GM19328 (cell line): Measurements from ENCODE around the gene USF3.

ENCODE experiments used
- ATAC-seq: cut with Tn5 transposase; IDR thresholded peaks from one replicate; pipeline ENCODE4 v1.9.1; 2021; ENCODE audit warnings: mild to moderate bottlenecking, moderate library complexity; ENCODE audit not compliant: unreplicated experiment

Gene USF3

GRCh38 chr3:113698956-113699355 is 2.5 kb upstream of the USF3 start:
- ATAC-seq = no peak

DNA sequence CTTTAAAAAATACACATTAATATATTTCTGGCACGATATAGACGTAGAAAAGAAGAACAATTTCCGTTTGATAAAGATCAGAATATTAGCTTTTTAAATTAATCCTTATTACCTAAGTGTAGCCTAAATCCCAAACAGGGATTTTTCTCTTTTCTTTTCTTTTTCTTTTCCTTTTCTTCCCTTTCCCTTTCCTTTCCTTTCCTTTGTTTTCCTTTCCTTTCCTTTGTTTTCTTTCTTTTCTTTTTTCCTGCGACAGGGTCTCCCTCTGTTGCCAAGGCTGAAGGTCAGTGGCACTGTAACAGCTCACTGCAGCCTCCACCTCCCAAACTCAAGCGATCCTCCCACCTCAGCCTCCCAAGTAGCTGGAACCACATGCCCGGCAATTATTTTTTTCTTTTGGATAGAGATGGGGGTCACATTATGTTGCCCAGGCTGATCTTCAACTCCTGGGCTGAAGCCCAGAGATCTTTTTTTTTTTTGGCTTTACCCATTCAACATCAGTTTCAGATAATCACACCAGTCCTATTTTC is 1.8 kb upstream of the USF3 start:
- no peak for ATAC-seq

- ATAC-seq = no peak
Measured at GRCh38 chr3:113697500-113698090, 1.2 kb upstream of the USF3 start.

GRCh38 chr3:113696658-113697499 is 437 bp upstream of the USF3 start:
- ATAC-seq = peak; percentile 92

- ATAC-seq = no peak
Measured at GRCh38 chr3:113695431-113695785, 1.0 kb downstream of the USF3 start.

GRCh38 chr3:113690482-113690881 is 6.0 kb downstream of the USF3 start:
- no peak for ATAC-seq

GRCh38 chr3:113685956-113686721 is 10.3 kb downstream of the USF3 start:
- ATAC-seq = no peak

DNA sequence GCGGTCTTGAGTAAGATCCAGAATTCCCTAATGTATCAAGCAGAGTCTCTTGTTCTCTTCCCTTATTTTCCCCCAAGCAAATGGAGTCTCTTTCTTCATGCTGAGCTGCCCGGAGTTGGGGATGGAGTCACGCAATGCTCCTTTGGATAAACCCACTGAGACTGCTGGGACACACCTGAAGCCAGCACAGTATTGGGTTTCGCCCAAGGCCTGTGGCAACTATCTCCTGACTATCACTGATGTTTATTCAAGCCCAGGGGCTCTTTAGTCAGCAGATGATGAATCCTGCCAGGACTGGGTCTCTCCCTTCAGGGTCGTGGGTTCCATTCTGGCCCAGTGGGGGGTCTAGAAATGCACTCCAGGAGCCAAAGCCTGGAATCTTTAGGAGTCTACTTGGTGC is 11.3 kb downstream of the USF3 start:
- no peak for ATAC-seq

DNA sequence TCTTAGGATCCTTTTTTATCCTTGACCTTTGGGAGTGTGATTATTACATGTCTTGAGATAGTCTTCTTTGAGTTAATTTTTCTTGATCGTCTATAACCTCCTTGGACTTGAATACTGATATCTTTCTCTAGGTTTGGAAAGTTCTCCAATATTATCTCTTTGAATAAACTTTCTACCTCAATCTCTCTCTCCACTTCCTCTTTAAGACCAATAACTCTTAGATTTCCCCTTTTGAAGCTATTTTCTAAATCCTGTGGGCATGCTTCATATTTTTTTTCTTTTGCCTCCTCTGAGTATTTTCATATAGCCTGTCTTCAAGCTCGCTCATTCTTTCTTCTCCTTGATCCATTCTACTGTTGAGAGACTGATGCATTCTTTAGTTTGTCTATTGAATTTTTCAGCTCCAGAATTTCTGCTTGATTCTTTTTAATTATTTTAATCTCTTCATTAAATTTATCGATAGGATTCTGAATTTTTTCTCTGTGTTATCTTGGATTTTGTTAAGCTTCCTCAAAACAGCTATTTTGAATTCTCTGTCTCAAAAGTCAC is 12.1 kb downstream of the USF3 start:
- ATAC-seq = no peak

- no peak for ATAC-seq
Measured at GRCh38 chr3:113678773-113679172, 17.7 kb downstream of the USF3 start.

DNA sequence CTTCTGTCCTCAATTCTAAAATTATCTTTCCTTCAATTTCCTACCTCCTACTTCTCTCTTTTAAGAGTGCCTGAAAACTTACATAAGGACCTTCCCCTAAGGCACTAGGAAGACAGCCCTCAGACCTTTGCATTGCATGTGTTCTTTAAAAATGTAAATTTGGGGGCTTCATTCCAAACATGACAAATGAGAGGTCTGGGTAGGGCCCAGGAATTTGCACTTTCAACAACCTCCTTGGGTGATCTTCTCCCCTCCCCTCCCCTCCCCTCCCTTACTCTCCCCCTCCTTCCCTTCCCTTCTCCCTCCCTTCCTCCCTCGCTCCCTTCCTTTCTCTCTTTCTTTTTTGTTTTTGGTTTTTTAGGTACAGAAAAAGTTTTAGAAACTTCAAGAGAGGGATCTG is 18.7 kb downstream of the USF3 start:
- ATAC-seq = no peak

- ATAC-seq = no peak
Measured at GRCh38 chr3:113676261-113676660, 20.2 kb downstream of the USF3 start.

DNA sequence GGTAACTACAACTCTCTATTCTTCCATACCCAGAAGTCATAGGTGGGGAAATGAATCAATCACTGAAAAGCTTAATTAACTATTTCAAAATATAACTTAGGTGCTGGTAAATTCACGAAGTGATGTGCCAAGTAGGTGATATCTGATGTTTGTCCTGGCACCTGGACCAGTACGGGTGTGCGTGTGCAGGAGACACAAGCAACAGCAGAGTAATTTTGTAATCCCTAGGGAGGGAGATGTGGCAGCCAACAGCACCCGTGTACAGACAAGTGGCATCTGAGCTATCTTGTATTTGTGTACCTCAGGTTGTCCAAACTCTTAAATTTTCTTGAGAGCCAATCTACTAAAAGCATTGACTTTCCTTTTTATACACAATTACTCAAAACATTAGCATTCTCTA is 22.8 kb downstream of the USF3 start:
- ATAC-seq = no peak

DNA sequence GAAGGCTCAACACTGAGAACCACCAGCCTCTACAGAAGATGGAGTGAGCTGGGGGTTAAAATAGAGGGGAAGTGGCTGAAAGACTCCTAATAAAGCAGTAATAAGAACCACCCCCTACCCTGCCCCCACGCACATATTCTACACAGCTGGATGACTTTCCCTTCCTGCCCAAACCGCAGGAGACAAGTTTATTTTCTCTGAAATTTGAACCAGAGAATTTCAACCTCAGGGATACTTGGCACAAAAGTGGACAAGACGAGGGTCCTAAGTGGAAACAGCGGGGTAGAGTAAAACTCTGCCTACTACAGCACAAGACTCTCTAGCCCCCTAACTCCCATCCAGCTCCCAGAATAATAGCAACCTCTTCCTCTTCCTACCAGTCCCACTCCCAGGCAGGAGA is 28.4 kb downstream of the USF3 start:
- ATAC-seq = no peak

GRCh38 chr3:113664523-113665094 is 31.8 kb downstream of the USF3 start:
- ATAC-seq = no peak

- no peak for ATAC-seq
Measured at GRCh38 chr3:113663761-113664160, 32.7 kb downstream of the USF3 start.

GRCh38 chr3:113663324-113663750 is 33.1 kb downstream of the USF3 start:
- no peak for ATAC-seq

GRCh38 chr3:113662824-113663223 is 33.6 kb downstream of the USF3 start:
- ATAC-seq = no peak

GRCh38 chr3:113660896-113661295 is 35.5 kb downstream of the USF3 start:
- ATAC-seq = no peak

GRCh38 chr3:113660458-113660857 is 36.0 kb downstream of the USF3 start:
- ATAC-seq = no peak

GRCh38 chr3:113659996-113660395 is 36.4 kb downstream of the USF3 start:
- ATAC-seq = no peak
